Astrocyte (in vitro differentiated cells and primary cell): ENCODE results near the gene SLC39A3. TPM values are rescaled to one million over a fixed set of nuclear protein-coding genes. Genes with fewer than 3 reads are reported as not detected.

ENCODE experiments used
- DNase-seq: peaks from one replicate; pipeline ENCODE4 v3.0.0-alpha.2; 2010; ENCODE audit warnings: low read depth
- FAIRE-seq: peaks from 2 replicates; lab custom pipeline; 2011; peaks lifted over from hg19 to GRCh38; lab: Jason Lieb, UNC
- H2AFZ ChIP-seq: 2 replicates; pipeline ENCODE4 v1.6.0; 2012; ENCODE audit warnings: low read depth, low read length, inconsistent platforms
- H3K27ac ChIP-seq: 2 replicates; pipeline ENCODE4 v1.5.1; 2011; ENCODE audit warnings: low read depth, low read length, inconsistent platforms
- H3K27me3 ChIP-seq: 2 replicates; pipeline ENCODE4 v1.6.0; 2011; ENCODE audit warnings: low read length, inconsistent platforms; ENCODE audit not compliant: insufficient read depth
- H3K36me3 ChIP-seq: 2 replicates; pipeline ENCODE4 v1.5.1; 2011; ENCODE audit warnings: low read length, inconsistent platforms; ENCODE audit not compliant: insufficient read depth
- H3K4me1 ChIP-seq: 2 replicates; pipeline ENCODE4 v1.5.1; 2011; ENCODE audit warnings: low read length, inconsistent platforms; ENCODE audit not compliant: insufficient read depth
- H3K4me2 ChIP-seq: 2 replicates; pipeline ENCODE4 v1.6.0; 2012; ENCODE audit warnings: low read length, inconsistent platforms
- H3K4me3 ChIP-seq: 2 replicates; pipeline ENCODE4 v1.5.1; 2011; ENCODE audit warnings: low read depth, mild to moderate bottlenecking, low read length, inconsistent platforms; ENCODE audit not compliant: insufficient read depth
- H3K79me2 ChIP-seq: 2 replicates; pipeline ENCODE4 v1.6.0; 2012; ENCODE audit warnings: mild to moderate bottlenecking, low read length, inconsistent platforms; ENCODE audit not compliant: insufficient read depth
- H3K9ac ChIP-seq: 2 replicates; pipeline ENCODE4 v1.6.0; 2012; ENCODE audit warnings: mild to moderate bottlenecking, low read length, inconsistent platforms
- H3K9me3 ChIP-seq: 2 replicates; pipeline ENCODE4 v1.5.1; 2012; ENCODE audit warnings: low read depth, mild to moderate bottlenecking, low read length, inconsistent platforms; ENCODE audit not compliant: insufficient read depth
- H4K20me1 ChIP-seq: 2 replicates; pipeline ENCODE4 v1.6.0; 2012; ENCODE audit warnings: low read length, inconsistent platforms; ENCODE audit not compliant: insufficient read depth
- H3K27ac Mint-ChIP-seq: one replicate; pipeline ENCODE4 v1.8.0; 2021; ENCODE audit warnings: mild to moderate bottlenecking, mixed read lengths; ENCODE audit not compliant: unreplicated experiment
- H3K27me3 Mint-ChIP-seq: one replicate; pipeline ENCODE4 v1.8.0; 2021; ENCODE audit warnings: low read depth, mixed read lengths; ENCODE audit not compliant: unreplicated experiment
- H3K36me3 Mint-ChIP-seq: one replicate; pipeline ENCODE4 v1.8.0; 2021; ENCODE audit warnings: low read depth, mixed read lengths; ENCODE audit not compliant: unreplicated experiment
- H3K4me1 Mint-ChIP-seq: one replicate; pipeline ENCODE4 v1.8.0; 2021; ENCODE audit warnings: low read depth, mixed read lengths; ENCODE audit not compliant: unreplicated experiment
- H3K4me3 Mint-ChIP-seq: one replicate; pipeline ENCODE4 v1.8.0; 2021; ENCODE audit warnings: mild to moderate bottlenecking, moderate library complexity, mixed read lengths; ENCODE audit not compliant: unreplicated experiment
- H3K9me3 Mint-ChIP-seq: one replicate; pipeline ENCODE4 v1.8.0; 2021; ENCODE audit warnings: mild to moderate bottlenecking, mixed read lengths; ENCODE audit not compliant: unreplicated experiment
- CTCF ChIP-seq: IDR thresholded peaks from 2 replicates; pipeline ENCODE4 v1.5.1; 2011; ENCODE audit warnings: low read depth, mild to moderate bottlenecking, inconsistent platforms, low read length, moderate library complexity; ENCODE audit not compliant: insufficient read depth
- EZH2 ChIP-seq: IDR thresholded peaks from 2 replicates; pipeline ENCODE4 v1.6.1; 2012; ENCODE audit warnings: mild to moderate bottlenecking, low read length, inconsistent platforms; ENCODE audit not compliant: insufficient read depth
- total RNA-seq: library from RNA; stranded (reverse); gene quantifications from 2 replicates; pipeline ENCODE4 v1.2.1, GENCODE V29; 2021

SLC39A3 gene
- total RNA-seq, 1 donor from 2014 or later = 30.0 TPM

- FAIRE-seq = no peak
- no peak for DNase-seq
- no peaks in the 10 kb centered on the region for H3K4me1 Mint-ChIP-seq
- Histone ChIP-seq H3K27ac (no peak overlapping the region), H3K79me2 (no peaks in the 10 kb centered on the region), H3K4me1 (peaks cover 22% of the 10 kb centered on the region), H4K20me1 (no peaks in the 10 kb centered on the region), H3K9ac (no peak overlapping the region), H3K4me2 (no peak overlapping the region), H3K4me3 (no peak overlapping the region), H3K9me3 (no peaks in the 10 kb centered on the region), H3K36me3 (no peaks in the 10 kb centered on the region), H2AFZ (no peak overlapping the region), H3K27me3 (peaks cover 6% of the 10 kb centered on the region)
- no peaks in the 10 kb centered on the region for H3K36me3 Mint-ChIP-seq
- no peak overlapping the region for H3K27ac Mint-ChIP-seq
- H3K9me3 Mint-ChIP-seq = no peaks in the 10 kb centered on the region
- TF ChIP-seq EZH2 (no peak), CTCF (no peak)
- H3K4me3 Mint-ChIP-seq = peak overlapping the region; percentile 0
- peaks cover 15% of the 10 kb centered on the region for H3K27me3 Mint-ChIP-seq
These were observed 15.7 kb downstream of the SLC39A3 start for GRCh38 chr19:2724148-2724557.

DNA sequence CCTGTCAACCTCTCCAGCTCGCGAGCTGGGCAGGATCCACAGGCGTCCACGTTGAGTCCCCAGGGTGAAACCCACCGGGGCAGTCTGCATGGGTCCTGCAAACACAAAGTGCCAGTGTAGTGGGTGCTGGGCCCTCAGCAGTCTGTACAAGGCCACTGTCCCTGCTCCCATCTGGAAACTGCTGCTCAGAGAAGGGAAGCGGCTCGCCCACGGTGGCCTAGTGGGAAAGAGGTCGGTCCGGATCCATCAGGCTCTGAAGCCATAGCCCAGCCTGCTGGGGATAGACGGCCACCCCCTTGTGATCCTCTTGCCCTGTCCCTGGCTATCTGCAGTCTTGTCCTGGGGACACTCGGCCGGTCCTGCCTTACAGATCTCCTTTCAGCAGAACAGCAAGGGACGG, 16.1 kb downstream of the SLC39A3 start:
- H3K4me2 ChIP-seq = peak overlapping the region; percentile 66
- no peak overlapping the region for H3K27ac ChIP-seq
- no peaks in the 10 kb centered on the region for H4K20me1 ChIP-seq
- no peaks in the 10 kb centered on the region for H3K9me3 ChIP-seq
- TF ChIP-seq EZH2 = no peak
- no peak for TF ChIP-seq CTCF
- no peak overlapping the region for H3K9ac ChIP-seq
- peaks cover 22% of the 10 kb centered on the region for H3K4me1 ChIP-seq
- FAIRE-seq (no peak), DNase-seq (no peak)
- H3K79me2 ChIP-seq = no peaks in the 10 kb centered on the region
- H3K36me3 Mint-ChIP-seq = no peaks in the 10 kb centered on the region
- no peak overlapping the region for H3K4me3 Mint-ChIP-seq
- no peak overlapping the region for H3K4me3 ChIP-seq
- H3K27me3 ChIP-seq = peaks cover 6% of the 10 kb centered on the region
- H3K27me3 Mint-ChIP-seq = peaks cover 15% of the 10 kb centered on the region
- no peaks in the 10 kb centered on the region for H3K4me1 Mint-ChIP-seq
- H3K9me3 Mint-ChIP-seq = no peaks in the 10 kb centered on the region
- H2AFZ ChIP-seq = no peak overlapping the region
- H3K36me3 ChIP-seq = no peaks in the 10 kb centered on the region
- no peak overlapping the region for H3K27ac Mint-ChIP-seq

DNA sequence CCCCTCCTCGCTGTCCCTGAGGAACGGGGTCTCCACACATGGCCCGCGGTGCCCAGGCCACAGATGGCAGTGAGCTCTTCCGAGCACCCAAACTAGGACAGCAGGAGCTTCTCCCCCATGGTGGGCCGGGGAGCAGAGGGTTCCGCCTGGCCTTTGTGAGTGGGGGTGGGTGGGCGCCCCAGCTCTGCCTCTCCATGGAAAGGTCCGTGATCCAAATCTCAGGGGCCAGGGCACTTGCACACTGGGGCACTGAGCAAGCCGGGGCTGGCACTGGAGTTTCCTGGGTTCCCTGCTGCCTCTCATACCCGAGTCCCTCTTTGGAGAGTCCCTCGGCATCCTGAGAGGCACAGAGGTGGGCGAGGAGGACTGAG, 16.5 kb downstream of the SLC39A3 start:
- Histone ChIP-seq H3K9me3 (no peaks in the 10 kb centered on the region), H4K20me1 (no peaks in the 10 kb centered on the region), H3K27ac (no peak overlapping the region), H3K4me2 (peak overlapping the region; percentile 66), H2AFZ (peak overlapping the region; percentile 55), H3K9ac (no peak overlapping the region), H3K4me3 (no peak overlapping the region), H3K27me3 (peaks cover 6% of the 10 kb centered on the region), H3K4me1 (peaks cover 22% of the 10 kb centered on the region), H3K36me3 (no peaks in the 10 kb centered on the region), H3K79me2 (no peaks in the 10 kb centered on the region)
- Mint-ChIP-seq H3K27ac (no peak overlapping the region), H3K27me3 (peaks cover 14% of the 10 kb centered on the region), H3K36me3 (no peaks in the 10 kb centered on the region), H3K4me1 (no peaks in the 10 kb centered on the region), H3K9me3 (no peaks in the 10 kb centered on the region), H3K4me3 (no peak overlapping the region)
- DNase-seq (no peak), FAIRE-seq (no peak)
- TF ChIP-seq EZH2 (no peak), CTCF (no peak)
